ENCODE data around the gene STAM2.

DNA sequence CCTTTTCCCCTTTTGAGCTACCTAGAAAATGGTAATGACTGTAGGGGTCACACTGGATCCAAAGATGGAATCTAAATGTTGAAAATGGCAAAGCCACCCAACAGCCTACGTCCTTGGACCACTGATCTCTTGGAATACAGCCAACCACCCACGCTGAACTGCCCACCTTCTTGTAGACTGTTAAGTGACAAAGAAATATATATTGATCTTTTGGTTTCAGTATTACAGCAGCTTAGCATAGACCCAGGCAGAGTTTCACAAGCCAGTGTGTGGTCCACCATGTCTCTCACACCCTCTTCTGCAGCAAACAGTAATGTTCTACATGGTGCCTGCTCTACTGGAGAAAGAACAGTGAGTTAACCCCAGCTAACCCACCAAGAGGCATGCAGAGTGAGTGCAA, 96.9 kb downstream of the STAM2 start:
- TF ChIP-seq, protein P1, sequence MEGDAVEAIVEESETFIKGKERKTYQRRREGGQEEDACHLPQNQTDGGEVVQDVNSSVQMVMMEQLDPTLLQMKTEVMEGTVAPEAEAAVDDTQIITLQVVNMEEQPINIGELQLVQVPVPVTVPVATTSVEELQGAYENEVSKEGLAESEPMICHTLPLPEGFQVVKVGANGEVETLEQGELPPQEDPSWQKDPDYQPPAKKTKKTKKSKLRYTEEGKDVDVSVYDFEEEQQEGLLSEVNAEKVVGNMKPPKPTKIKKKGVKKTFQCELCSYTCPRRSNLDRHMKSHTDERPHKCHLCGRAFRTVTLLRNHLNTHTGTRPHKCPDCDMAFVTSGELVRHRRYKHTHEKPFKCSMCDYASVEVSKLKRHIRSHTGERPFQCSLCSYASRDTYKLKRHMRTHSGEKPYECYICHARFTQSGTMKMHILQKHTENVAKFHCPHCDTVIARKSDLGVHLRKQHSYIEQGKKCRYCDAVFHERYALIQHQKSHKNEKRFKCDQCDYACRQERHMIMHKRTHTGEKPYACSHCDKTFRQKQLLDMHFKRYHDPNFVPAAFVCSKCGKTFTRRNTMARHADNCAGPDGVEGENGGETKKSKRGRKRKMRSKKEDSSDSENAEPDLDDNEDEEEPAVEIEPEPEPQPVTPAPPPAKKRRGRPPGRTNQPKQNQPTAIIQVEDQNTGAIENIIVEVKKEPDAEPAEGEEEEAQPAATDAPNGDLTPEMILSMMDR (IDR thresholded peaks at IDR 0.05): no peak
- TF ChIP-seq POLR2A (IDR thresholded peaks at IDR 0.05): no peak
